HG02884 (cell line): Measurements from ENCODE around the gene UTP4.
"Not testable (repeated sequence)": the region's sequence is repeated elsewhere in the genome, so short reads cannot be mapped to it uniquely, and the experiment has no call there.

Experiments
- ATAC-seq: cut with Tn5 transposase; IDR thresholded peaks from one replicate; pipeline ENCODE4 v1.9.1; 2021; ENCODE audit warnings: mild to moderate bottlenecking, moderate library complexity; ENCODE audit not compliant: unreplicated experiment

UTP4 gene

DNA sequence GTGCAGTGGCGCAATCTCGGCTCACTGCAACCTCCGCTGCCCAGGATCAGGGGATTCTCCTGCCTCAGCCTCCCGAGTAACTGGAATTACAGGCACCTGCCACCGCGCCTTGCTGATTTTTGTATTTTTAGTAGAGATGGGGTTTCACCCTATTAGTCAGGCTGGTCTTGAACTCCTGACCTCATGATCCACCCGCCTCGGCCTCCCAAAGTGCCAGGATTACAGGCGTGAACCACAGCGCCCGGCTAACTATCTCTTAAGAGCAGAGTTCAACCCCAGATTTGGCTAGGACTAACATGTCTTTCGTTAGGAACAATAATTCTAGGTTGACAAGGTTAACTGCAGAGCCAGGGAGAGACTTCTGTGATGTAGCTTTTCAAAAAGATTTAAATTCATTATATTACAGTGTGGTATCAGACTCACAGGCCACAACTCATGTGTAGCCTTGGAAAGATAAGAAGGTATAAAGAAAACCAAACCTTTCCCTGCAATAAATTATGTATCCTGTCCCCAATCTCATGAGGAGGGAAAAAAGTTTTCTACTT, 4.4 kb upstream of the UTP4 start:
- no peak for ATAC-seq

DNA sequence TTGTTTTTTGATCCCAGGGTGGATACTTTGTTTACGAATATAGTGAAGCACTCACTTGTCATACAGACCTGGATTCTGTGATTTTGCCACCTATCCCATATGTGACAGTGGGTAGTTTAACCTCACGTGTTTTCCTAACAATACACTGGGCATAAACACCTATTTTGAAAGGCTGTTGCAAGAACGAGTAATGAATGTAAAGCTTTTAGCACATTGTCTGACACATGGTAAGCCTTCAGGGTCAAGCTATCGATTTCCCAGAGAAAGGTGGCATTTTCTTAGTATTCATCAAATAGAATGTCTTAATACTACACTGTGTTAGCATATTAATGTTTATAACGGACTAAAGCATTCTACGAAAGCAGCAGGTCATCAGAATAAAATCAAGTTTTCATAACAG, 2.0 kb upstream of the UTP4 start:
- no peak for ATAC-seq

DNA sequence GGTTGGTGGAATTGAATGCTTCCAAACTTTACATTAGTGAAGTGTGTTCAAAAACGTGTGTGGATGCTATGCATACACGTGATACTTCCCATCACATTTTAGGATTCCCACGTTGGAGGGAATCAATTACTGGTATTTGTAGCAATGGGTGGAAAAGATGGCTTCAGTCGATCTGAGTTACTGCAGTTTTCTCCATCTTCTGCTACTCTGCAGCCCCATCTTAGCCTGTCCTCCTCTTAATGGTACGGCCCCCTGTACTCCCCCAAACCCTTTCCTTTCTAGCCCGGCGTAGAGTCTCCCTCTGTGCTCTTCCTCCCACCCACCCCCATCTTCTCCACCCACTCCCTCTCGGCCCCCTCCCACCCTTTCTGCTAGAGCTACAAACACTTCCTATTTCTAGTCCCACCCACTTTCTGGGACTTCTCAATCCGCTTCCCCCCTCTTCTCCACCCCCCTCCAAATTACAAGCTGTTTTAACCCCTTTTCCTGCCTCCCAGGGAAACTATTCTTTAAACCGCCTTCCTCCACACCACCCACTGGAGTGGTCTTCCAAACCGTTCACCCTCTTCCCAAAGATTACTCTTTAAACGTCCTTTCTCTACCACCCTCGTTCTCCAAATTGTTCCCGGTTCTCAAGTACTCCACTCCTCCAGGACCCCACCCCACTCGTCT, 1.1 kb upstream of the UTP4 start:
- ATAC-seq = no peak

DNA sequence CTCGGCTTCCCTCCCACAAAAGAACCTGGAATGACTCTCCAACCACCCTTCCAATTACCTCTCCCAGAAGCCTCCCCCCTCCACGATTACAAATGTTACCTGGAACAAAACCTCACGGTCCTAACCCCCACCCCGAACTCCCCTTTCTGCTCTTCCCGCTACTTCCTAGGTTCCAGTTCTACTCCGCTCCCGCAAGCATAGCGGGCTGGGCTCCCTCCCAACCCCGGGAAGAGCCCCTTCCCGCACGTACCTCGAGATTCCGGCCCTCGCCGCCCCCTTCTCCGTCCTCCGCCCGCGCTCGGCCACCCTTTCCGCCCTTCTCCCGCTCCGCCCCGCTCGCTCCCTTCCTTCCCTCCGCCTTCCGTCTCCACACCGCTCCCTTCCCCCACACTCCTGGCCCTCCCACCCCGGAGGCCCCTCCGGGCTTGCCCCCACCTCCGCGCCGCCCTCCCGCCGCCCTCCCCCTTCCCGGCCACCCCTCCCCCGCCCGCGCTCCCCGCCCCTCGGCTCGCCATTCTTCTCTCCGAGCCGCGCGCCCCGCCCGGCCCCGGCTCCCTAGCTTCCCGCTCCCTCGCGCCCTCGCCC, 518 bp upstream of the UTP4 start:
- ATAC-seq = peak; percentile 36

DNA sequence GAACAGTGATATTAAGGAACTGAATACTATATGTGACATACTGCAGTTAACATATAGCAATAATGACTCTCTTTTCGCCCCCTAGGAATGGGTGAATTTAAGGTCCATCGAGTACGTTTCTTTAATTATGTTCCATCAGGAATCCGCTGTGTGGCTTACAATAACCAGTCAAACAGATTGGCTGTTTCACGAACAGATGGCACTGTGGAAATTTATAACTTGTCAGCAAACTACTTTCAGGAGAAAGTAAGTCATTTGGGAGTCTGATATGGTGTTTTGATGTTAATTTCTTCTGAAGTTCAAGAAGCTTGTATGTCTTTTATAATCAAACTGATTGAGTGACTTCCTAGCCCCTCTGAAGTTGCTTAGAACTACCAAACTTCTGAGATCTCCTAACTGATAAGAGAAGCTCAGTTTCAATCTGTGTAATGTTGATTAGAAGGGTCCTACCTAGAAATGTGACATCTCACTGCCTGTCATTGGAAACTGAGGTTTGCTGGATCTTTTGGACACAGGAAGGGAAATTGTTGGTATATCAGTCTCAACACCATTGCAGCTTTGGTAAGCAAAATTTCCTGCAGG, 1.0 kb downstream of the UTP4 start:
- no peak for ATAC-seq

DNA sequence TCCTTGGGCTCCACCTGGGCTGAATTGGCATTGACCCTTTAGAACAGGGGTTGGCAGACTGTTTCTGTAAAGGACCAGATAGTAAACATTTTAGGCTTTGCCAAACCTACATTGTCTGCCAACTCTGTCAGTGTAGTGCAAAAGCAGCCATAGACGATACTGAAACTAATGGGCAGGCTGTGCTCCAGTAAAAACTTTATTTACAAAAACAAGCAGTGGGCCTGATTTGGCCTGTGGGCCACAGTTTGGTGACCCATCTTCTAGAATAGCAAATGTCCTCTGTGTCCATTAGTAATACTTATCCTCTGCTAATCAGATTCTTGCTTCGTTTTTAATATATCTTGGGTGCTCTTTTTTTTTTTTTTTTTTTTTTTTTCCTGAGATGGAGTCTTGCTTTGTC, 6.2 kb downstream of the UTP4 start:
- no peak for ATAC-seq

DNA sequence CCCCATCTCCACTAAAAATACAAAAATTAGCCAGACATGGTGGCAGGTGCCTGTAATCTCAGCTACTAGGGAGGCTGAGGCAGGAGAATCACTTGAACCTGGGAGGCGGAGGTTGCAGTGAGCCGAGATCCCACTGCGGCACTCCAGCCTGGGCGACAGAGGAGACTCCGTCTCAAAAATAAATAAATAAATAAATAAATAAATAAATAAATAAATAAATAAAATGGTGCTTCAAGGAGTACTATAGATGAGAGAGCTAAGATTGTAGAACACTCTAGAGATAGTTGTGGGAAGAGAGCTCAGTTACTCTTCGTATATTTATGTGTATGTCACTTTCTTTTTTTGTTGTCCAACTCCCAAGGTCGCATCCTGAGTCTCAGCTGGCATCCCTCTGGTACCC, 7.0 kb downstream of the UTP4 start:
- not testable (repeated sequence) for ATAC-seq

DNA sequence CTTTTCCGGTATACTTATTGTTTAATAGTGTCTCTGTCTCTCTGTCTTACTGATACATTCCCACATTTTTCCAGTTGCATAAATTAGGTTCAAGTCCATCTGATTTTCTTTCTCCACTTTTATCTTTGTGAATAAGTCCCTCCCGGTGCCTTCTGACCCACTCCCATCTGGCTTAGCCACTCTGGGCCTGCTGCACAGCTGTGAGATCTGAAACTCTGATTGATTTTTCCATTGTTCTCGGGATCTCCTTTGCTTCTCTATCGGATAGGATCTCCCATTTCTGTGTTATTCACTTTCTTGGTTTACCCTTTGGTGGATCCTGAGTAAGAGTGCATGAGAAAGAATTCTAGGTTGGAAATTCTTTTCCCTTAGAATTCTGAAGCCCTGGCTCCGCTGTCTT, 8.6 kb downstream of the UTP4 start:
- no peak for ATAC-seq

DNA sequence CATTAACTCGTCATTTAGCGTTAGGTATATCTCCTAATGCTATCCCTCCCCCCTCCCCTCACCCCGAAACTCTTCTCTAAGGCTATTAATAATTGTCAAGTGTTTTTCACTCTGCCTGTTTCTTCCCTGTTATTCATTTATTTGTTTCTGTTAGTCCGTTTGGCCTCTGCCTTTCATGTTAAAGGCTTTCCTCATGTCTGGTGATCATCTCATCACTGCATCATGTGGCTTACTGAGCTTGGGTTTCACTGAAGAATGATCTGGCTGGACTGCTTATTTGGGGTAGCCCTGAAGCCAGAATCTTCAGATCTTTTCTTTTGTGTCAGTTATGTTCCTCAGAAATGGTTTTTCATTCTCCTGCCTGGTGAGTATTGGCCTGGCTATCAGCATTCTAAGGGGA, 9.5 kb downstream of the UTP4 start:
- ATAC-seq = no peak

DNA sequence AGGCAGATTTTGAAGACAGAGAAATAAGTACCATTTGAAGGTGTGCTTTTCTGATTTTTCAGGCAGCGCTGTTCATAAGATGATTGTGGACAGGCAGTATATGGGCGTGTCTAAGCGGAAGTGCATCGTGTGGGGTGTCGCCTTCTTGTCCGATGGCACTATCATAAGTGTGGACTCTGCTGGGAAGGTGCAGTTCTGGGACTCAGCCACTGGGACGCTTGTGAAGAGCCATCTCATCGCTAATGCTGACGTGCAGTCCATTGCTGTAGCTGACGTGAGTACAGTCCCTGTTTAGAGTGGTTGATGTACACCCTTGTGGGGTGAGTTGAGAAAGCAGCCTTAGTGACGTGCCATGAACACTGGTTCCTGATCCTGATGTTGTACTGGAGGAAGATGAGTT, 10.7 kb downstream of the UTP4 start:
- ATAC-seq = no peak

DNA sequence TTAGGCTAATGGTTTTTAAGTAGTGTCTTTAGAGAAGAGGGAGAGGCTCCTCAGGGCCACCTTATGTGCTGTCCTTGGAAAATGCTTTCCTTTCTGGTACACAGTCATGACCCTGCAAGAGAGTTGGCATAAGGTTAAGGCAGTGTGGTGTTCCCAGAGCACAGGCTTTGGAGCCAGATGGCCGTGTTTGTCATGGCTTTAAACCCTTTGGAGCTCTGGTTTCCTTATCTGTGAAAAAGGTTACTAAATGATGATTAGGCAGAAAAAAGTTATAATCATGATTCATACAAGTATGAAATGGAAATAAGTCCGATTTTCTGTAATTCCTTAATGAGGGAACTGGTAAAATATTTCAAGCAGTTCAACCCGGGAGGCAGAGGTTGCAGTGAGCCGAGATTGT, 13.2 kb downstream of the UTP4 start:
- no peak for ATAC-seq

DNA sequence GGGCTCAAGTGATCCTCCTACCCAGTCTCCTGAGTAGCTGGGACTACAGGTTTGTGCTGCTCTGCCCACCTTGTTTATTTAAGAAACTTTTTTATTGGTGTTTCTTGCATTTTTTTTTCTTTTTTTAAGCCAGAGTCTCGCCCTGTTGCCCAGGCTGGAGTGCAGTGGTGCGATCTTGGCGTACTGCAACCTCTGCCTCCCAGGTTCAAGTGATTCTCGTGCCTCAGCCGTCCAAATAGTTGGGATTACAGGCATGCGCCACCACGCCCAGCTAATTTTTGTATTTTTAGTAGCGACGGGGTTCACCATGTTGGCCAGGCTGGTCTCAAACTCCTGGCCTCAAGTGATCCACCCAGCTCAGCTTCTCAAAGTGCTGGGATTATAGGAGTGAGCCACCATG, 17.2 kb downstream of the UTP4 start:
- not testable (repeated sequence) for ATAC-seq

DNA sequence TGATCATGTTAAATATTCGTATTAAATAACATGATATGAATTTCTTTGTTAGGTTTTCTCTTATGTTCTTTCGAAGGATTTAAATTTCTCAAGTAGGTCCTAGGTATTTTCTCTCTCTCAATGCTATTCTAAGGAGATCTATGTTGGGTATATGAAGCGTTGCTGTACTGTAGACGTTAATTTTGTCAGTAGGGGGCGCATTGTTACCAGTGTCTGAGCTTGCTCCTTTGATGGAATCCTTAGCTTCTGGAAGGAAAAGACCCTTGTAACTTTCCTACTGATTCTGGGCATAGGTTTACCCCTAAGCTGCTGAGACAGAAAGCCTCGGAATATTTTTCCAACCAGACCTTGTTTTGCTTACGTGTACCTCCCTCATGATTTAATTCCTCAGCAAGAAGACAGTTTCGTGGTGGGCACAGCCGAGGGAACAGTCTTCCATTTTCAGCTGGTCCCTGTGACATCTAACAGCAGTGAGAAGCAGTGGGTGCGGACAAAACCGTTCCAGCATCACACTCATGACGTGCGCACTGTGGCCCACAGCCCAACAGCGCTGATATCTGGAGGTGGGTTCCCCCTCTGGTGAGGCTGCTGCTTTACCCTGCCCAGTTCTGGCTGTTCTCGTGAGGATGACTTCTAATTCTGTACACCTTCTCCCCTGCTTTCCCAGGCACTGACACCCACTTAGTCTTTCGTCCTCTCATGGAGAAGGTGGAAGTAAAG, 17.9 kb downstream of the UTP4 start:
- ATAC-seq = no peak

DNA sequence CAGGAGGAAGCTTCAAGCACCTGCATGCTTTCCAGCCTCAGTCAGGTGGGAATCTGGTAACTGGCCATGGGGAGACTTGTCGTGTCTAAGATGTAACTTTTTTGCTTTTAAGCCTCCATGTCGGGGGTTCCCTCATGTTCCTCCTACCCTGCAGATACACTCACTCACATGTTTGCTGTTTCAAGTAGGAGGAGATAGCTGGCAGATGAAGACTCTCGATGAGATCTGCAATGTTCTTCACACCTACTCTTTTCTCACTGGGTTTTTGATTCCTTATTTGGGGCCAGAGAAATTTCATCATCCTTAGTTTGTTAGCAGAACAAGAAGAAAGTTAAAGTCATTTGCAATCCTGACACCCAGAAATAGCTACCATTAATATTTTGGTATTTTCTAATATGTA, 24.7 kb downstream of the UTP4 start:
- no peak for ATAC-seq

DNA sequence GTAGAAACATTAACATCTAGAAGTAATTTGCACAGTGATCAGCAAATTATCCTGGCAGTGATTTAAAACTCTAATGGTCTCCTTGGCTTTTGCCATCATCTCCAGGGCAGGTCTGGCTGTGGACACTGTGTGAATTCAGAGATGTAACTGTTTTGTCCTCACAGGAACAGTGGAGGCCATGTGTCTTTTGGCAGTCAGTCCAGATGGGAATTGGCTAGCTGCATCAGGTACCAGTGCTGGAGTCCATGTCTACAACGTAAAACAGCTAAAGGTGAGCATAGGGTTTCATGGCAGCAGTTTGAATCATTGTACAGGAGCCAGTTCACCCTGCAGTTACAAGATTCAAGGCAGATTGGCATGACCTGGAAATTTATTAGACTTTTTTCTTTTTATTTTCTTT, 27.7 kb downstream of the UTP4 start:
- ATAC-seq = no peak

DNA sequence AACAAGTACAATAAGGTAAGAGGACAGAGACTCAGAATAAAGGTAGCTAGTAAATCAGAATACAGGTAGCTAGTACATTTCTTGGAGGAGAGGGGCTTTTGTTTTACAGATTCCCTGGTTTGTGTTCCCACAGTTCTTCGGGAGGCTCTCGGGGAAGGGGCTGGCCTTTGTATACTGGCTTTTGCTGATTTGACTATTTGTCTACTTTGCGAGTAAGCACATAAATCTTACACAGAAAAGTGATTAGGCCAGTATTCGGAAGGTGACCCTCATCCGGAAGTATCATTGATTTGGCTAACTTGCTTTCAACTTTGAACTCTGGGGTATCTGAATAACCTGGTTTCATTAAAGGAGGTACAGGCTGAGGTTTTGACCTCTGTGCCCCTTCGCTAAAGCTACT, 33.1 kb downstream of the UTP4 start:
- no peak for ATAC-seq

DNA sequence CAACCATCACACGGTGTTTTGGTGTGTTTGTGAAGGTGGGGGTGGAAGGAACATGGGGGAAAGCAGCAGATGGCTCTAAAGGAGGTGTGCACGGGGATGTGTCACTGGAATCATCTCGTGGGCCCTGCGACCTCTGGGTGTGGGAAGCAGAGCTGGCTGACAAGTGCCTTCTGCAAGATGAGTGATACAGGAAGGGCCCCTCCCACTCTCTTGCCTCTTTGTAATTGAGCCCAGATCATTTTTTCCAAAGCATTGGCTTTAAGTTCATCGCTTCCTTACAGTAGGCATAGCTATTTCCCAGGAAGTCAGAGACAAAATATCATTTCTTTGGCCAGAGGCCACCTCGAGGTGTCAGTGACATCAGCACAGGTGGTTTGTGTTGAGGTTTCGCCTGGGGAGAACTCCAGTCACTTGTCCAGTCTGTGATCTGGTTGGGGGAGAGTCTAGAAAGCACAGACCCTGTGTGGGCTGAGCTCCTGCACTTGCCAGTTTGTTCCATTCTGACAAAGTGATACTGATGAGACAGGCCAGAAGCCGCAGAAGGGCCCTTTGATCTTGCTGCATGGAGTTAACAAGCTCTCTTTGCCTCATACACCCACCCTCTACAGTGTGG, 33.9 kb downstream of the UTP4 start:
- no peak for ATAC-seq

DNA sequence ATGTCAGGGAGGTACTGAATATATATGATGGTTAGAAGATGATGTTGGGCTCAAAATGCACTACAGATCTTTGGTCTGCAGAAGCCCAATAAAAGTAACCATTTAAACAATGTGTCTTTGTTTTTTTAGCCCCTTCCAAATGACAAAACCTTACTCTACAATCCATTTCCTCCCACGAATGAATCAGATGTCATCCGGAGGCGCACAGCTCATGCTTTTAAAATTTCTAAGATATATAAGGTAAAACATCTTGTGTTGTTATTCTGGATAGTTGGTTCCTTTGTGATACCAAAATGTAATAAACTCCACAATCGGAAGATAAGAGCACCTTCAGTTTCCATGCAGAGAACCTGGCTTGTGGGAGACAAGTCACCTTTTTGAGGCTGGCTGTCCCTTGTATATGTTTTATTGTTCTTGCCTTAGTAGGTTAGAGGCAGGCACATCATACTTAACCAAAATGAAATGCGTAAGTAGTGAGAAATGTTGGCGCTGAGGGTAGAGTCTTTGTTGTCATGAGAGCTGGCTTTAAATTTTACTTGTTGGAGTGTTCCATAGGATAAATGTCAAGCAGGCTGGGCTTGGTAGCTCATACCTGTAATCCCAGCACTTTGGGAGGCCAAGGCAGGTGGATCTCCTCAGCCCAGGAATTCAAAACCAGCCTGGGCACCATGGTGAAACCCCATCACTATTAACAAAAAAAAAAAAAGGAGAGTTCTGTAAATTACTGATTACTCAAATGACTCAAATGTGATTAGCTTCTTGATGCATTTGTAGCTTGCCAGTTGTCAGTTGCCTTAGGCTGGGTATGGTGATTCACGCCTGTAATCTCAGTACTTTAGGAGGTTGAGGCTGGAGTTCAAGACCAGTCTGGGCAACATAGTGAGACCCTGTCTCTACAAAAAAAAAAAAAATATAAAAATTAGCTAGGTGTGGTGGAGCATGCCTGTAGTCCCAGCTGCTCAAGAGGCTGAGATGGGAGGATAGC, 34.8 kb downstream of the UTP4 start:
- no peak for ATAC-seq

DNA sequence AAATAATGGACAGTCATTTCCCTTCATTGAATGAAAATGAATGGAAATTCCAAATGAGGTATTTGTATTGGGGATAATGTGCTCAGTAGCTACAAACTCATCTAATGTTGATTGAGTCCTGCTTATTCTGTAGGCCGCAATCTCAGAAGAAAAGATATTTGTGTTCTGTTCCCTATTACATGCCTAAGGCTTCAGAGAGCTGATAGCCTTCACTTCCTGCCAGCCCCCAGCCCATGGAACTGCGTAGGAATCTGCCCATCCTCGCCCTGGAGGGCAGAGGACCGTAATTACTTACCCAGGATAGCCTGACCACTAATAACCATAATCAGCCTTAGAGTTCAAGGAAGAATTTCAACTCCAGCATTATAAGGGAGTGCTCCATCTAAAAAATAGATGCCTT, 36.6 kb downstream of the UTP4 start:
- ATAC-seq = no peak
